Kidney epithelial cell (primary cell): ENCODE measurements around the gene GALR3. TPM values are rescaled to one million over a fixed set of nuclear protein-coding genes. Genes with fewer than 3 reads are reported as not detected.

Experiments used
- DNase-seq: peaks from one replicate; pipeline ENCODE4 v3.0.0-alpha.2; 2010; ENCODE audit warnings: low read depth
- H3K27me3 ChIP-seq: 2 replicates; pipeline ENCODE4 v1.6.0; 2011; ENCODE audit warnings: low read length; ENCODE audit not compliant: control insufficient read depth, insufficient read depth
- H3K36me3 ChIP-seq: 2 replicates; pipeline ENCODE4 v1.5.1; 2011; ENCODE audit warnings: low read length; ENCODE audit not compliant: control insufficient read depth, insufficient read depth
- H3K4me3 ChIP-seq: 2 replicates; pipeline ENCODE4 v1.5.1; 2011; ENCODE audit warnings: low read depth, mild to moderate bottlenecking, control low read depth, low read length
- total RNA-seq: library from RNA; depleted of rRNA; stranded (reverse); fragments of >200 nt; gene quantifications from 2 replicates; pipeline ENCODE4 v1.2.3, GENCODE V29; 2015
- TF ChIP-seq, protein P1 (sequence below): IDR thresholded peaks from 2 replicates; pipeline ENCODE4 v1.5.1; 2011; ENCODE audit warnings: mild to moderate bottlenecking, moderate library complexity, low read length, control low read depth, inconsistent platforms; ENCODE audit not compliant: insufficient read depth, poor library complexity, severe bottlenecking

Gene GALR3
- total RNA-seq, 1 donor from 2014 or later: not detected

DNA sequence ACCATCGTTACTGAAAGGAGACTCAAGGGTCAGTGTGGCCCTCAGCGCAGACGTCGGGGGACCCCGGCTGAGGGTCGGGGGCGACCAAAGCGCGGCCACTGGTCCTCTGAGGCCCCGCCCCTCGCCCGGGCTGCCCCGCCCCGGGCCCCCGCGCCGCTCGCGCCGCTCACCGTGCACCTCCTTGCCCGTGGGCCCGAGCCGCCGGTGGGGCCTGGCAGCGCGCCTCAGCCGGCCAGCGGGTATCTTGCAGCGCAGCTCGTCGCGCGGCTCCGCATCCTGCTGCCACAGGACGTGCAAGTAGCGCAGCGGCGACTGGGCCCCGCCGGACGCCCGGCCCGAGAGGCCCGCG lies 20.5 kb downstream of the GALR3 start:
- TF ChIP-seq, protein P1, sequence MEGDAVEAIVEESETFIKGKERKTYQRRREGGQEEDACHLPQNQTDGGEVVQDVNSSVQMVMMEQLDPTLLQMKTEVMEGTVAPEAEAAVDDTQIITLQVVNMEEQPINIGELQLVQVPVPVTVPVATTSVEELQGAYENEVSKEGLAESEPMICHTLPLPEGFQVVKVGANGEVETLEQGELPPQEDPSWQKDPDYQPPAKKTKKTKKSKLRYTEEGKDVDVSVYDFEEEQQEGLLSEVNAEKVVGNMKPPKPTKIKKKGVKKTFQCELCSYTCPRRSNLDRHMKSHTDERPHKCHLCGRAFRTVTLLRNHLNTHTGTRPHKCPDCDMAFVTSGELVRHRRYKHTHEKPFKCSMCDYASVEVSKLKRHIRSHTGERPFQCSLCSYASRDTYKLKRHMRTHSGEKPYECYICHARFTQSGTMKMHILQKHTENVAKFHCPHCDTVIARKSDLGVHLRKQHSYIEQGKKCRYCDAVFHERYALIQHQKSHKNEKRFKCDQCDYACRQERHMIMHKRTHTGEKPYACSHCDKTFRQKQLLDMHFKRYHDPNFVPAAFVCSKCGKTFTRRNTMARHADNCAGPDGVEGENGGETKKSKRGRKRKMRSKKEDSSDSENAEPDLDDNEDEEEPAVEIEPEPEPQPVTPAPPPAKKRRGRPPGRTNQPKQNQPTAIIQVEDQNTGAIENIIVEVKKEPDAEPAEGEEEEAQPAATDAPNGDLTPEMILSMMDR: no peak
- no peaks in the 10 kb centered on the region for H3K36me3 ChIP-seq
- H3K27me3 ChIP-seq: no peaks in the 10 kb centered on the region
- DNase-seq: no peak
- peak overlapping the region; percentile 79 for H3K4me3 ChIP-seq

- Histone ChIP-seq H3K4me3 (peak overlapping the region; percentile 79), H3K27me3 (no peaks in the 10 kb centered on the region), H3K36me3 (no peaks in the 10 kb centered on the region)
- DNase-seq: no peak
- TF ChIP-seq, protein P1: no peak
These were observed 21.7 kb downstream of the GALR3 start for GRCh38 chr22:37844904-37845329.

DNA sequence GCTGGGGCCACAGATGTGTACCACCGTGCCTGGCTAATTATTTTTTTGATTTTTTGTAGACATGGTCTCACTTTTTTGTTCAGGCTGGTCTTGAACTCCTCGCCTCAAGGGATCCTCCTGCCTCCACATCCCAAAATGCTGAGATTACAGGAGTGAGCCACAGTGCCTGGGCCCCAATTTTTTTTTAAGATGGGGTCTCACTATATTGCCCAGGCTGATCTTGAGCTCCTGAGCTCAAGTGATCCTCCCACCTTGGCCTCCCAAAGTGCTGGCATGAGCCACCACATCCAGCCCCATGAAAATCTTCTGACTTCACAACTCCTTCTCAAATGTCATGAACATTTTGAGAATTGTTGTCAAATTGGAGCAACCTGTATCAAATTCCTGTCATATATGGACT lies 23.3 kb downstream of the GALR3 start:
- TF ChIP-seq, protein P1: no peak
- DNase-seq: no peak
- Histone ChIP-seq H3K27me3 (no peaks in the 10 kb centered on the region), H3K36me3 (peaks cover 2% of the 10 kb centered on the region), H3K4me3 (no peak overlapping the region)

- H3K36me3 ChIP-seq: peaks cover 2% of the 10 kb centered on the region
- no peak for DNase-seq
- peak overlapping the region; percentile 91 for H3K4me3 ChIP-seq
- no peaks in the 10 kb centered on the region for H3K27me3 ChIP-seq
- TF ChIP-seq, protein P1: no peak
These were observed 25.5 kb downstream of the GALR3 start for GRCh38 chr22:37848587-37849088.

DNA sequence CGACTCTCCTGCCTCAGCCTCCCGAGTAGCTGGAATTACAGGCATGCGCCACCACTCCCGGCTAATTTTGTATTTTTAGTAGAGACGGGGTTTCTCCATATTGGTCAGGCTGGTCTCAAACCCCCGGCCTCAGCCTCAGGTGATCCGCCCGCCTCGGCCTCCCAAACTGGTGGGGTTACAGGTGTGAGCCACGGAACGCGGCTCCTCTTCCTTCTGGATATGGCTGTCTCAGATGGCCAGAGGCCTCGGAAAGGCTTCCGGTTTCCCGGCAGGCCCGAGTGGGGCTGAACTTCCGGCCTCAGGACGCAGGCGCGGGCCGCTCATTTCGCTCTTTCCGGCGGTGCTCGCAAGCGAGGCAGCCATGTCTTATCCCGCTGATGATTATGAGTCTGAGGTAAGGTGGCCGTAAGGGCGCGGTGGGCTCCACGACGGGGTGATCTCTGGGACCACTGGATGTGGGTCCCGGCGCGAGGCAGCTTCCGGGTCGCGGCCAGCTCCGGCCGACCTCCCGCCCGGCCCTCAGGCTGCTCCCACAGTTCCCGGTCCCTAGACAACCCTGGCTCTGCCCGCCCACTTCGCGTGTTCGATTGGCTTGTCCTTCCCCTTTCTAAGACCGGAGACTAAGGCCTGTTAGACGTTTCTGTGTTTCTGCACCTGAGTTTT lies 26.0 kb downstream of the GALR3 start, which contains the start of gene EIF3L:
Gene EIF3L, plus strand, starts transcription at position 331 of the 663 bp plus-strand sequence. Its CDS starts 31 bp downstream, at position 362.
- Histone ChIP-seq H3K4me3 (peak within 1 kb of the TSS; percentile 91), H3K27me3 (no peaks in the 10 kb centered on the region), H3K36me3 (peaks cover 2% of the 10 kb centered on the region)
- TF ChIP-seq, protein P1: no peak
- peak; percentile 69 for DNase-seq

- no peak overlapping the region for H3K4me3 ChIP-seq
- H3K36me3 ChIP-seq: peaks cover 3% of the 10 kb centered on the region
- TF ChIP-seq, protein P1: no peak
- DNase-seq: no peak
- H3K27me3 ChIP-seq: no peaks in the 10 kb centered on the region
These were observed 27.6 kb downstream of the GALR3 start for GRCh38 chr22:37850801-37851200.
